ENCODE data around the gene SLBP.
A peak's percentile ranks its signal among the peaks of the same experiment; 100 is the strongest.

SLBP gene

DNA sequence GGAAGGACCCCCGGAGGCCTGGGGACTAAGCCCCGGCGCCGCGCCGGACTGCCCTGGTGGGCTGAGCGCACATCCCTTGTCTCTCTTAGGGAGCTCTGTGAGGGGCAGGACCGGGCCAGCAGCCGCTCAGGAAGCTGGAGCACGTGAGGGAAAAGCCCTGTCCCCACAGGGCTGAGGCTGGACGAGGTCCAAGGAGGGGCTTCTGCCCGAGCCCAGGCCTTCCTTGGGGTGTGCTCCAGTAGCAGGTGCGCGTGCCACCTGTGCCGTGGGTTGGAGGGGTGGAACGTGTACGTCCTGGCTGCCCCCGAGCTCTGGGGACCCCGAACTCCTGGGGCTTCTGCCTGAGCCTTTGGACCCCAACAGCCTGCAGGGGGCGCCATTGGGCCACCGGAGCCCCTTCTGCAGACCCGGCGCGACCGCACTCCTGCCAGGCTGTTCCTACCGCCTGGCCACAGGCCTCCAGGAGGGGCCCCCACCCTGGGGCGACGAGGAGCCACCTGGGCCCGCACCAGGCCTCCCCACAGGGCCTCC is 36.4 kb upstream of the SLBP start:
- DNase-seq, result peak; percentile 77

DNA sequence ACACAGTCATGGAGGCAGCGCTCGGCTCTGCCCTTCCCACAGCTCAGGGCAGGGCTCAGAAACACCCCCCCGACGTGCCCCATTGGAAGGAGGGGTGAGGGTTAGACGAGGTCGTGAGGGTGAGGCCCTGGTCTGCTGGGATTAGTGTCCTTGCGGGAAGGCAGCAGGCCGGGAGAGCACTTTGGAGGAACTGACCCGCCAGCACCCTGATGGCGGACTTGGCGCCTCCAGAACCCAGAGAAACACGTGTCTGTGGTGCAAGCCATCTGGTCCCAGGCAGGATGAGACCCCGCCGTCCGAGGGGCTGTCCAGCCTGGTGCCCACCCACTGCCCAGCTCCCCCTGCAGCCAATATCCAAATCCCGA is 35.5 kb upstream of the SLBP start:
- DNase-seq, result no peak

DNA sequence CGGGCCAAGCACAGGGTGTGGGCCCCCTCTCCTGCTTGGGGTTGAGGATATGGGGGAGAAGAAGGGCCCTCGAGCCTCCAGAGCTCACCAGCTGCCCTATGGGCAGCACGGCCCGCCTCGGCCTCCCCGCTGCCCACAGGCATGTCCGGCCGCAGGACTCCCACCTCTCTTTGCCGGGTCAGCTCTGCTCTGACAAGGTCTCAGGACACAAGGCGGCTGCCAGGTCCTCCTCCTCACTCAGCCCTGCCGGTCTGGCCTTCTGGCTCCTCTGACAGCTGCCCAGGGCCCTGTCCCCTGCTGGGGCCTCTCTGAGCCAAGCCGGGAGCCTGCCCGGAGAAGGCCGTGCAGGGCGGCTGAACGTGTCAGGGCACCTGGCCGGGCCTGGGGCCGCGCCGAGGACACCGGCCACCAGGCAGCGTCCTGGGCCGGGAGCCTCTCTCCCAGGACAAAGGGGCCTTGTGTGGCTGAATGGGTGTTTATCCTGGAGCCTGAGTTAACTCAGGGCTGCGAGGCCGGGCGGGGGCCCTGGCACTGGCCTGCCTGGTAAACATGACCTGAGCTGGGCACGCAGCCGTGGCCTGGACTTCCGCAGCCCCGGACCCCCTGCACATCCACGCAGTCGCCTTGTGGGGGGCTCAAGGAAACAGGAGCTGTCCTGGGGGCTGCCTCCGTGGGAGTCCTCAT is 34.9 kb upstream of the SLBP start:
- DNase-seq, result no peak

DNA sequence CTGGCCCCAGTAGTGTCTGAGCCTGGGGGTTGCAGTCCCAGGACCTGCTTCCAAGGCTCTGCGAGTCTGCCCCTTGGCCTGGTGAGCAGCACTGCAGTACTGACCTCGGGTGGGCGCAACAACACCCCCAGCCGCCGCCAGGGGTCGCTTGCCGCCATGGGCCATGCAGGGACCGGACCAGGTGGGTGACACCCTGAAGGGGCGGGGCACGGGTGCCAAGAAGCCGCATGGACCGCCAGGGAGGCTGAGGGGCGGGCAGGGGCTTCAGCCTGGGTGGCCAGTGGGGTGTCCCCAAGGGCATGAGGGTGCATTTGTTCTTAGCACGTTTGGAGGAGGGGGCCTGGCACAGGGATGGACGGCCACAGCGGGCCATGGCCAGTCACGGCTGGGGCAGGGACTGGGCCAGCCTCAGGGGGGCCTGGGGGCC is 34.2 kb upstream of the SLBP start:
- peak; percentile 79 for DNase-seq

DNA sequence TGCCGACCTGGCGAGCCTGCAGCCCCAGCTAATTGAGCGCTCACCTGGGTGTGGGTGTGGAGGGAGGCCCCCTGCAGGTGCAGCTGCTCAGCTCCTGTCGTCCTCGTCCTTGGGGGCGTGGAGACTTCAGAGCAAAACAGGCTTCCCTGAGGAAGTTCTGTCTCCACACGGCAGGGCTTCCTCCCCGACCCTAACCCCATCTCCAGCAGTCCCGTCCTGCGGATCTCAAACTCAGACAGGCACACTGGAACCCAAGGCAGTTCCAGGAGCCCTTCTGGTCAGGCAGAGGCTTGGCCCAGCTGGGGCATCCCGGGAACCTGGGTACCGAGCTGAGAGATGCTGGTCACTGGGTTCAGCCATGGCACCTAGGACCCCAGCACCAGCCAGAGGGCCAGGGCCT is 33.6 kb upstream of the SLBP start:
- no peak for DNase-seq

DNA sequence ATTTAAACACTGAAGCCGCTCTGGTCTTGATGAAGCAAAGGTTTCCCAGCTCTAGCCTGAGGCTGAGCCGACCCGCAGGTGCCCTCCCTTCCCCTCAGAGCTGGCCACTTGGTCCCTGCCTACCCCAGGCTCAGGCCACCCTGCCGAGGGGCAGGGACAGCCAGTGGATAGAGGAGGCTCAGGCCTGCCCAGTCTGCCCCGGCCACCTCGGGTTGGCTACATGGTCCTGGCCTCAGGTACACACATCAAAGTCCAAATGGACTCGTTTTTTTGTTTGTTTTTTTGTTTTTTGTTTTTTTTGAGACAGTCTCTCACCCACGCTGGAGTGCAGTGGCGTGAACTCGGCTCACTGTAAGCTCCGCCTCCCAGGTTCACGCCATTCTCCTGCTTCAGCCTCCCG is 33.0 kb upstream of the SLBP start:
- no peak for DNase-seq

DNA sequence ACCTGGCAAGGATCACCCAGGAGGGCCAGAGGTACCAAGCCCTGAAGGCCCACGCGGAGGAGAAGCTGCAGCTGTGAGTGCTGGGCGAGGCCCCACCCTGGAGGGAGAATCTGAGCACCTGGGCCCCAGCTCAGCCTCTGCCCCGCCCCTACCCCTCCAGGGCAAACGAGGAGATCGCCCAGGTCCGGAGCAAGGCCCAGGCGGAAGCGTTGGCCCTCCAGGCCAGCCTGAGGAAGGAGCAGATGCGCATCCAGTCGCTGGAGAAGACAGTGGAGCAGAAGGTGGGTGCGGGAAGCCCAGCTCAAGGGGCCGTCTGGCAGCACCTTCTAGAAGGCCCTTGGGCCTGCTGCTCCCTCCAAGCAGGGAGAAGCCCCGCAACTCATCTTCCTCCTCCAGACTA is 32.4 kb upstream of the SLBP start:
- DNase-seq, result no peak

DNA sequence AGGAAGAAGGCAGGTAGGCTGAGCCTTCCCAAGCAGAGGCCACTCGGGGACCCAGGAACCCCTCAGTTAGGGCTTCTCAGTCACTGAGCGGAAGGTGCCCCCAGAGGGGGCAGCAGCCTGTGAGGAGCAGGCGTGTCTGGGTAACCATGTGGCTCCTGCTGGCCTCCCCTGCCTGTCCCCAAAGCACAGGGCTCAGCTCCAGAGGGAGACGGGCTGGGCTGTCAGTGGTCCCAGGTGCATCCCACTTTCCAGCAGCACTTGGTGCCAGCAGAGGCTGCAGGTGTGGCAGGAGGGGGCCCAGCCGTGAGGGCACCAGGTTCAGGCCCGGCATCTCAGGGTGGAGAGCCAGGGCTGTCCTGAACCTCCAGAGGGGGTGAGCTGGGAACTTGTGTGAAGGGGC is 31.9 kb upstream of the SLBP start:
- DNase-seq, result no peak

DNA sequence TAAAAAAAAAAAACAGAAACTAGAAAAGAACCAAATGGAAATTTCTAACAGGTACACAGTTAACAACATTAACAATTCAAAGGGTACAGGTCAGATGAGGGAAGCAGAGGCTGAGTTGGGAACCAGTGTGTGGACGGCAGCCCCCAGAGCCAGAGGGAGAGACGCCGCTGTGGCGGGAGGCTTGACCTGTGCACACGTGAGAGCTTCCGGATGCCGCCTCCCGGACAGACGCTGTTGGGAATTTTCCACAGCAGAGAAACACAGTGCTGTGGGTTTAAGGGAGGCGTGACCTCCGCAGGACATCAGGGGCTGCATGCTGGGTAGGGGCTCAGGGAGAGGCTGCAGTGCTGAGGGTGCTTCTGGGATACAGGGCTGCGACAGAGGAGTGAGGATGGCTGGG is 31.4 kb upstream of the SLBP start:
- DNase-seq, result no peak

DNA sequence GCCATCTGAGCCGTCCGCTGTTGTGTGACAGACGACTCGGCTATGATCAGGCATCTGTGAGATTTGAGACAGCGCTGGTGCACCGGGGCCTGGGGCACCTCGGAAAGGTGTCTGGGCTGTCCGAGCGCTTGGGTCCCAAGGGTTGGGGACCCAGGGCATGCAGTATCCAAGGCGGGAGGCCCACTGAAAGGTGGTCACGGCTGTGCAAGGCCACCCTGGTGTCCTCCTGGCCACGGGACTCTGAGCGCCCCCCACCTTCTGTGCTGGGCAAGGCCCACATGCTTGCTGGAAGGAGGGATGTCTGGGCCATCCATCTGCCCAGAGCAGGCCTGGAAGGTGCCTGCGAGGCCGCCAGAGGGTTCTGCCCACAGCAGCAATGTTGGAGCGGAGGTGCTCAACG is 29.1 kb upstream of the SLBP start:
- no peak for DNase-seq

DNA sequence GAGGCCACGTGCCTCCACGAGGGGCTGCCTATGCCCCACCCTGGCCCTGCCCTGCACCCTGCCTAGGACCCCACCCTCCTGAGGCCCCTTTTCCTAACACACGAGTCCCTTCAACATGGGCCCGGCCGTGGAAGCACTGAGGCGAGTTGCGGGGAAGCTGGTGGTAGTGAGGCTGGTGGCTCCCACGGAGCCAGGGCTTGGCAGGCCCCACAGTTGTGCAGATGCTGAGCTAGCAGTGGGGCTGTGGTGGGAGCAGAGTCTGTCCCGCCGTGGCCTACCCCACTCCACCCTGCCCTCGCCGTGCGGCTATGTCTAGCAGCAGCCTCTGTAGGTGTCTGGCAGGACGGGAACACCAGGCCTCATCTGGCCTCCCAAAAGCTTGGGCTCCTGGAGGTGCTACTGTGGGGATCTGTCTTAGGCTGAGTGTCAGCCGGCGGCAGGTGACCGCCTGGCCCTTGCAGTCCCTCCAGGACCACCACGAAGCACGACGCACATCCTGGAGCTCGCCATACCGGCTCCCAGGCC is 28.0 kb upstream of the SLBP start:
- no peak for DNase-seq

DNA sequence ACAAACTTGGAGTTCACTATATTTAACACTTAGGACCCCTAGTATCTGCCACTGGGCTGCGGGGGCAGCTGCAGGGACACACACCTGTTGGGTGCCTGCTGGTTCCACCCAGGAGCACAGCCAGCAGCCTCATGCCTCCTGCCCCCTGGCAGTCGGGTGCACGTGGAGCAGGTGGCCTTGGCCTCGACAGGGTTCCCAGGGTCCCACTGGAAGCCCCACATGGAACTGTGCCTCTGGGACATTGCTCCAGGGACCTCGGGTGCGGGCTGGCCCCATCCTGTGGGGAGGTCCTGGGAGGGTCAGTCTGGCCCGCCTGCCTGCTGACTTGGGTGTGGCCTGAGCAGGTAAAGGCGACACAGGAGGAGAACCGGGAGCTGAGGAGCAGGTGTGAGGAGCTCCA is 27.2 kb upstream of the SLBP start:
- no peak for DNase-seq

DNA sequence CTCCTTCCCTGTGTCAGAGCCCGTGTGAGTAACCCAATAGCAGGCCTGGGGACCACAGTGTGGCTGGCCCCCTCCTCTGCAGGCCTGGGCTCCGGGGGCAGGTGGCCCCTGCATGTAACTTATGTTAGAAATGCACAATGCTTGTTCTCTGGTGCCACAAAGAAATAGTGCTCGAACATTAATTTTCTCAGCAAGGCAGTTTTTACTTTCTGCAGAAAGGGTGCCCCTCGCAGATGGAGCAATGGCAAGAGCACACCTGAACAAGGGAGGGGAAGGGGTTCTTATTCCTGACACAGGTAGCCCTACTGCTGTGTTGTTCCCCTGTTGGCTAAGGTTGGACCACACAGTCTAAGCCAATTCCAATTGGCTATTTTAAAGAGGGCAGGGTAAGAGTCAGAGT is 26.3 kb upstream of the SLBP start:
- no peak for DNase-seq

DNA sequence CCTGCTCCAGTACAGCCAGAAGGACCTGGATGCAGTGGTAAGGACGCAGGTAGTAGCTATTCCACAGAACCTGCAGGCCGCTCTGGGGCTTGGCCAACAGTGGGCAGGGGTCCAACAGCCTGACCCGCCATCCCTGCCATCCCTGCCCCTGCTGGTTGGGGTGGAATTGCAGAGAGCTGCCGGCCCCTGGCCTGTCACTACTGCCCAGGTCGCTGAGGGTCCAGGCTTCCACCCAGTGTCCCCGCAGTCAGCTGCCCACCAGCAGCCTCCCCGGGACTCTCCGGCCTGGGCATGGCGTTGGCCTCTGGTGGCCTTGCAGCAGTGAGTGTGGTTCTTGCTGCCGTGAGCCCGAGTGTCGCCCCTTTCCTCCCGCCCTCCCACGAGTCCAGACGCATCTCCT is 25.5 kb upstream of the SLBP start:
- no peak for DNase-seq

DNA sequence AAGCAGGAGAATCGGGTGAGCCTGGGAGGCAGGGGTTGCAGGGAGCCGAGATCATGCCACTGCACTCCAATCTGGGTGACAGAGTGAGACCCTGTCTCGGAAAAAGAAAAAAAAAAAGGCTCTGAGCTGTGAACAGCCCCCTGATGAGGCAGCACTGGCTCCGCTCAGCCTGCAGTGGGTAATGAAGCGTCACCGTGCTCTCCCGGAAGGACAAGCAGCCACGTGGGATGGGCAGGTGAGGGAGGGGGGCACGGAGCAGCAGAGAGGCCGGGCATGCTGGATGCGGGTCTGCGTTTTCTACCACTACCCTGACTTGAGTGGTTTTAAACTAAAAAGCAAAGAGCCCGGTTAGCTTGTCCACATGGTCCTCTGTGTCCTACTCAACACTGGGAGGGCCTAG is 24.7 kb upstream of the SLBP start:
- DNase-seq, result no peak

DNA sequence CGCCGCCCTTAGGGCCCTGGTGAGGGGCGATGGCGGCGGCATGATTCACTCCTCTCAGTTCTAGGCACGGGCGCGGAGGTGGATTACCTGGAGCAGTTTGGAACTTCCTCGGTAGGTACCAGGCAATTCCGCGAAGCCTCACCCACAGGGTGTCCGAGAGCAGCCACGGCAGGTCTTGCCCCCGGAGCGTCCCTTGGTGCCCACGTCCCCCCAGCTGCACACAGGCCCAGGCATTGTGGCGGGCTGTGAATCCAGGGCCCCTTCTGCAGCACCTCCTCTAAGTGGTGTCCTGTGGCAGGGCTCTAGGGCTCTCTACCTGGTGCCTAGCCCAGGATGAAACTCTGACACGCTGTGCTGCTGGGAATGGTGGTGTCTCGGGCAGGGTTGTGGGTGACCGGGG is 23.1 kb upstream of the SLBP start:
- no peak for DNase-seq

DNA sequence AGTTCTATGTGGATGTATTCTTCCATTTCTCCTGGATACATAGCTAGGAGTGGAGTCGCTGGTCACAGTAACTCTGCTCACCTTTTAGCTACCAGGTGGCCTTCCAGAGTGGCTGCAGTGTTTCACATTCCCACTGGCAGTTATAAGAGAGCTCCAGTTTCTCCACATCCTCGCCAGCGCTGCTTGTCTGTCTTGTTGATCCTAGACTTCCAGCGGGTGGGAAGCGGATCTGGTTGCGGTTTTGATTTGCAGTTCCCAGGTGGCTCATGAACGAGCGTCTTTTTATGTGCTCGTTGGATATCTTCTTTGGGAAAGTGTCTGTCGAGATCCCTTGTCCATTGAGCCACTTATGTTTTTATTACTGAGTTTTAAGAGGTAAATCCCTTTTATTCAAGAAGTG is 20.8 kb upstream of the SLBP start:
- DNase-seq, result no peak

DNA sequence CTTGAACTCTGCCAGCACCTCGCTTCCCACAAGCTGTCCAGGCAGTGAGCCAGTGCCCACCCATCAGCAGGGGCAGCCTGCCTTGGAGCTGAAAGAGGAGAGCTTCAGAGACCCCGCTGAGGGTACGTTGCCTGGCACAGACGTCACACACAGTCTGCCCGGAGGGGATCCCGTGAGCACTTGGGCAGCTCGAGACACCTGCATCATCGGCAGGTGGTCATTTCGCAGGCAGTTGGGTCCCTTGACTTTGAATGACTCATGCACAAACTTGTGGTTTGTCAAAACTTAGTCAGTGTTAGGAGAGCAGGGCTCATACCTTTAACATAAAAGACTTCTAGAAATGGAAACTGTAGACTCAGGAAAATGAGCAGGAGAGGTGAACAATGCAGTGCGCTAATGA is 19.1 kb upstream of the SLBP start:
- no peak for DNase-seq

DNA sequence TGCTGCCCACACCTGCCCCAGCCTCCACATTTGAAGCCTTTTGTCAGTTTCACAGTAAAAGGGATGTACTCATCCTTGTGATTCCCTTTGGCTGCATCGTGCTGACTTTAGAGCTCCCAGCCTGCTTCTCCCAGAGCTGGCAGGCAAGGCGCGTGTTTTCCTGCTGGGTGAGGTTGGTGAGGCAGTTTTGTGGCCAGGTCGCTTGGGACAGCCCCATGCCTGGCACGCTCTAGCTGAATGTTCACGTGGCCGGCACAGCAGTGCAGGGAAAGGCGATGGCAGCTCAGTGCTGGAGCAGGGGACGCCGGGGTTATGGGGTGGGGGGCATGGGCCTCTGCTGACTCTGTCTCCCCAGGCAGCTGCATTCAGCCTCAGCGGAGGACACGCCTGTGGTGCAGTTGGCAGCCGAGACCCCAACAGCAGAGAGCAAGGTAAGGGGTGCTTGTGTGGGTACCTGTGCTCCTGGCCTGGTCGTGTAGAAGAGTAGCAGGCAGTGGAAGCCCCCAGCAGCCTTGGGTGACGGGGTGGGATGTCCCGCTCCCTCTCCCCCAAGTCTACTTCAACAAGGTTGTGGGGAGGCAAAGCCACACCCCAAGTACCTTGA is 18.5 kb upstream of the SLBP start:
- DNase-seq, result no peak

DNA sequence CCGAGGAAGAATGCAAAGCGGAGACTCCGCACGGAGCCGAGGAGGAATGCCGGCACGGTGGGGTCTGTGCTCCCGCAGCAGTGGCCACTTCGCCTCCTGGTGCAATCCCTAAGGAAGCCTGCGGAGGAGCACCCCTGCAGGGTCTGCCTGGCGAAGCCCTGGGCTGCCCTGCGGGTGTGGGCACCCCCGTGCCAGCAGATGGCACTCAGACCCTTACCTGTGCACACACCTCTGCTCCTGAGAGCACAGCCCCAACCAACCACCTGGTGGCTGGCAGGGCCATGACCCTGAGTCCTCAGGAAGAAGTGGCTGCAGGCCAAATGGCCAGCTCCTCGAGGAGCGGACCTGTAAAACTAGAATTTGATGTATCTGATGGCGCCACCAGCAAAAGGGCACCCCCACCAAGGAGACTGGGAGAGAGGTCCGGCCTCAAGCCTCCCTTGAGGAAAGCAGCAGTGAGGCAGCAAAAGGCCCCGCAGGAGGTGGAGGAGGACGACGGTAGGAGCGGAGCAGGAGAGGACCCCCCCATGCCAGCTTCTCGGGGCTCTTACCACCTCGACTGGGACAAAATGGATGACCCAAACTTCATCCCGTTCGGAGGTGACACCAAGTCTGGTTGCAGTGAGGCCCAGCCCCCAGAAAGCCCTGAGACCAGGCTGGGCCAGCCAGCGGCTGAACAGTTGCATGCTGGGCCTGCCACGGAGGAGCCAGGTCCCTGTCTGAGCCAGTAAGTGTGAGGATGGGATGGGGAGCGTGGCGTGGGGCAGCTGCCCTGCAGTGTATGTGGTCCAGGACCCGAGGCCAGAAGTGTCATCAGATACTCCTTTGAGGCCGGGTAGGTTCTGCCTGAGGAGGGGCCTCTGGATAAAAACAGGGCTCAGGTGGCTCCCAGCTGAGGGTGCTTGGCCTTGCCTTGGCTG is 16.2 kb upstream of the SLBP start:
- DNase-seq, result no peak

DNA sequence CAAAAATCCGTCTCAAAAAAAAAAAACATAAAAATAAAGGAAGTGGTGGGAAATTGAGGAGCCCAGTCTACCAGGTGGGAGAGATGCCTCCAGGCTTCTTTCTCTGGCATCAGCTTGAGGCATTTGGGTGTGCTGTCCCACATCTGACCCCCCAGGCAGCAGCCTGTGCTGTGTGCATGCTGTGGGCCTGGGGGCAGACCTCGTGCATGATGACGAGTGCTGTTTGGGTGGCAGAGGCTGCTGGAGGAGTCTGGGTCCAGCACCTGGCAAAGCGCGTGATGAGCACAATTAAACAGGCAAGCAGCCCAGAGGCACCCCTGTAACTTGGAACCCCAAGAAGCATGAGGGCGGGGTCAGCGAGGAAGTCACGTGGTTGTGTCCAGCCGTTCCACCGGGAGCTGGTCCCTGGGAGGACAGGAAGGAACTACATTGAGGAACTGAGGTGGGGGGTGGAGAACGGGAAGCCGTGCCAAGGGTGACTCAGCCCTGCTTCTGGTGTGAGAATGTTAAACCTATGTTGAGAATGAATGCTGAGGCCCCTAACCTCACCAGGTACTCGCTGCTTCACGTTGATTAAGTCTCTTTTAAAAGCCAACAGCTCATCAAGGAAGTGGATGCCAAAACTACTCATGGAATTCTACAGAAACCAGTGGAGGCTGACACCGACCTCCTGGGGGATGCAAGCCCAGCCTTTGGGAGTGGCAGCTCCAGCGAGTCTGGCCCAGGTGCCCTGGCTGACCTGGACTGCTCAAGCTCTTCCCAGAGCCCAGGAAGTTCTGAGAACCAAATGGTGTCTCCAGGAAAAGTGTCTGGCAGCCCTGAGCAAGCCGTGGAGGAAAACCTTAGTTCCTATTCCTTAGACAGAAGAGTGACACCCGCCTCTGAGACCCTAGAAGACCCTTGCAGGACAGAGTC is 15.3 kb upstream of the SLBP start:
- no peak for DNase-seq

DNA sequence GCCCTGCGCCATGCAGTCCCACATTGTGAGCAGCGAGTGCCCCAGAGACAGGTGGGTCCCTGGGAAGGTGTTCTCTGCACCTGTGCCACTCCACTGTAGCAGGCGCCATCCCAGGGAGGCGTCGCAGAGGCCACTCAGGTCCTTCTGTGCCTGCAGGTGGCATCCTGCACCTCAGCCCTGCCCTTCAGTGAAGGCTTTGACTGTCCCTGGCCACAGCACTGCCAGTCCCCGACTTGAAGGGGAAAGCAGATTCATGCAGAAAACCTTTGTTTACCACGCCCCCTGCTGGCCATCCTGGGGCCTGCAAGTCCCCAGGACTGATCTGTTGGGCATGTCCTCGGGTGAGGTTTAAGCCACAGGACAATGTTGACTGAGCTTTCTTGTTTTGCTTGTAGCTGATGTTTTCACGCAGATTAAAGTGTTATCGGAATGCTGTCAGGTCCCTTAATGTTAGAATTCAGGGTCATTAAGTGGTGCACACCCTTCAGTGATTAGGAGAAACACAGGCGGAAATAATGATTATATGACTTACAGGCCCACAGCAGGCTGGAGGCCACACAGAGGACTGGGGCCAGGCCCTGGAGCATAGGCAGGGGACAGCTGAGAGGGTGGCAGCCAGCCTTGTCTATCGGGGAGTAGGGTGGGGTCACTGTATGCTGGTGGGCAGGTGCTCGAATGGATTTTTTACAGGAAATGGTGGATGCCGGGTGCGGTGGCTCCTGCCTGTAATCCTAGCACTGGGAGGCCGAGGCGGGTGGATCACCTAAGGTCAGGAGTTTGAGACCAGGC is 14.2 kb upstream of the SLBP start:
- peak; percentile 90 for DNase-seq

Measured in stimulated activated CD4-positive, alpha-beta T cell treated with anti-CD3 and anti-CD28 coated beads, Interleukin-12 subunit alpha, Interleukin-12 subunit beta, amount 100 ng/mL, for 4 hours (primary cell).